DMS53 (cell line): ENCODE data around the gene DLGAP3.
"Not testable (repeated sequence)": the region's sequence is repeated elsewhere in the genome, so short reads cannot be mapped to it uniquely, and the experiment has no call there.

Source experiments
- DNase-seq: peaks from one replicate; lab custom pipeline; 2025; lab: John Stamatoyannopoulos, UW

DLGAP3 gene

DNA sequence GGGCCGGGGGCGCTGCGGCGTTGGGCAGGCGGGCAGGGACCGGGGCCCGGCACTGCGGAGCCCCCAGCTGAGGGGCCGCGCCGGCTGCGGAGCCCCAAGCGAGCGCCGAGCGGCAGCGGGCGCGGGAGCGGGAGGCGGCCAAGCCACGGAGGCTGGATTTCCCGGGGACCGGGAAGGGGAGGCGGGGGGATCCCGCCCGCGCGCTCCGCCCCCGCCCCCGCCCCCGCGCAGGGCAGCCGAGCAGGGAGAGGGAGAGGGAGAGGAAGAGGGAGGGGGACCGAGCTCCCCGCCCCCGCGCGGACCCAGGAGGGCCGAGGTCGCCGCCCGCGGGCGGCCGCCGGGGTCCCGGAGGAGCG is at the start of gene DLGAP3:
Gene DLGAP3, minus strand, starts transcription at position 154 of the 356 bp plus-strand sequence. CDS start 24,267 bp downstream, outside the sequence.
- peak; percentile 82 for DNase-seq

DNA sequence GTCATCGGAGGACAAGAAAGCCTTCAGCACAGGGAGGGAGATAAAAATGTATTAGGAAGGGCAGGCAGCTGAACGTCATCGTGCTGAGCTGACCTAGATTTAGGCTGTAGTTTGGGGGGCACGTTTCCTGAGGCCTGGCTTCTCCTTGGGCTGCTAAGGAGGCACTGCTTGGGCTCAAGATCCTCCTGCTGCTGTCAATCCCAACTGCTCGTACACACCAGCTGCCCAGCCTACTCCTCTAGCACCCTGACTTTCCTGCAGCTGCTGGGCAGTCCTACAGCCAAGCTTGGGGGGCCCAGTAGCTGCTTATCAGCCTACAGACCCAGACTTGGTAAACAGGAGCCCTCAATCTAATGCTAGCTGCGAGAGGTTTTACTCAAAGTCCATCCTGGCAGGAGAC is 49.5 kb upstream of the DLGAP3 start:
- no peak for DNase-seq

- no peak for DNase-seq
Measured at GRCh38 chr1:34977858-34978257, 48.4 kb upstream of the DLGAP3 start.

GRCh38 chr1:34977210-34977471 is 47.7 kb upstream of the DLGAP3 start:
- DNase-seq: no peak

GRCh38 chr1:34976384-34977209 is 47.1 kb upstream of the DLGAP3 start:
- DNase-seq: no peak

DNA sequence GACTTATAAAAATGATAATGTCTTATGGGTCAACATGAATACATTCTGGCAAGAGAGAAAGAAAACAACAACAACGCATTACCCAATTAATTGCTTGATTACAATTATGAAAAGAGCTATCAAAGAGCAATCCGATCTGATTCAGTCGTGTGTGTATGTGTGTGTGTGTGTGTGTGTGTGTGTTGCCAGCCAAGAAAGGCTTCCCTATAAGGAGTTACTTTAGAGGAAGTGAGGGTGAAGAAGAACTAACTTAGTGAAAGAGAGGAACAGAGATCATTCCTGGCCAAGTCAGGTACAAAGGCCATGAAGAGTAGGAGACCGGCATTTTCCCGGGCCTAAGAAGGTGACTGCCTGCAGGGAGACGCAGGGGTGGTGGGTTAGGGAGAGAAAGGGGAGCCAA is 46.3 kb upstream of the DLGAP3 start:
- DNase-seq: no peak

DNA sequence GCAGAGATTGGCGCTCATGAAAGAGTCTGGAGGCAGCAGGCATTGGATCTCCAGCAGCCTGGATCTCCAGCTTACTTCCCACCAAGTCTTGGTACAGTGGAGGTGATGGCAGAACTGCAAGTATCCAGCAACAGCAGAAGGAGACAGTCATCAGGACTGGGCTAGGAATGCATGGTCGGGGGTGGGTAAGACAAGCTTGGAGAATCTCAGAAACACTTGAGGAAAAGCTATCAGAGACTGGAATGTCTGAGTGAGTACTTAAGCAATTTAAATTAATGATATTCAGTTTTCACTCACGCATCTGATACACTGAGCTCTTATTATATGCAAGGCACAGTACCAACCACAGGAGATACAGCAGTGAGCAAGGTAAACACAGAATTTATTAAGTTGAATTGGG is 45.9 kb upstream of the DLGAP3 start:
- DNase-seq: no peak

GRCh38 chr1:34974626-34975025 is 45.2 kb upstream of the DLGAP3 start:
- no peak for DNase-seq

GRCh38 chr1:34973326-34973725 is 43.9 kb upstream of the DLGAP3 start:
- no peak for DNase-seq

DNA sequence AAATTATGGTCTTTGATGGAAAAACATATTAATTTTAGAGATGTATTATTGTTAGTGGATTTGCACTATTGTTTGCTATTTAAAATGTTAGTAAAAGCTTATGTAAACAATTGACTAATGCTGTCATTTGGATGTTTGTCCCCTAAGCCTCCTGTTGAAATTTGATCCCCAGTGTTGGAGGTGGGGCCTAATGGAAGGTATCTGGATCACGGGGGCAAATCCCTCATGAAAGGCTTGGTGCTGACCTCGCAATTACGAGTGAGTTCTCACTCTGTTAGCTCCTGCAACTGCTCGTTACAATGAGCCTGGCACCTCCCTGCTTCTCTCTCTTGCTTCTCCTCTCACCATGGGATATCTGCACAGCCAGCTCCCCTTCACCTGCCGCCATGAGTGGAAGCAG is 41.4 kb upstream of the DLGAP3 start:
- peak; percentile 92 for DNase-seq

DNA sequence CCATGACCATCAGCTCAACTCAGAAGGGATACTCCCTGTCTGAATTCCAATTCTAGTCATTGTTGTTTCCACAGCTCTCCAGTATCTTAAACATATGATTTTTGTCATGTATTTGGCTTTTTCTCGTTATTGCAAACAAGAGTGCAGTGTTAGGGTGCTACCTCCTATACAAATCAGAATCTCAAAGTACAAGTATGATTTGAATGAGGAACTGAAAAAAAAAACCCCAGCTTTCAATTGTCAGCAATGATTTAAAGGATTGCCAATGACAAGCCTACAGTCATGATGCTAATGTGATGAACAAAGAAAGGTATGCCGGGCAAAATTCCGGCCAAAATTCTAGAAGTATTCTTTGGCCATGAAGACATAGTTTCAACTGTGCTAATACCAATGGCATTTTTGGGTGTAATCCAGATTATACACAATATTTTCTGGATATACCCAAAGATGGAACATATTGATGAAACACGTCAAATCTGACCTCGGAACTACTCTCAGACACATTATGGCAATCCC is 40.8 kb upstream of the DLGAP3 start:
- DNase-seq: no peak

DNA sequence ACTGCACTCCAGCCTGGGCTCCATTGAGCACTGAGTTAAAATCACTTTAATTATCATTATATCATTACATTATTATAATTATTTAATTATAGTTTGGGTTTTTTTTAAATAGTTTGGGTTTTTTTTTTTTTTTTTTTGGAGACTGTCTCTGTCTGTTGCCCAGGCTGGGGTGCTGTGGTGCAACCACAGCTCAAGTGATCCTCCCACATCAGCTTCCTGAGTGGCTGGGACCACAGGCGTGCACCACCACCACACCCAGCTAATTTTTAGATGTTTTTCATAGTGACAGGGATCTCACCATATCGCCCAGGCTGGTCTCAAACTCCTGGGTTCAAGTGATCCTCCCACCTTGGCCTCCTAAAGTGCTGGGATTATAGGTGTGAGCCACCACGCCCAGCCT is 38.8 kb upstream of the DLGAP3 start:
- DNase-seq: not testable (repeated sequence)

DNA sequence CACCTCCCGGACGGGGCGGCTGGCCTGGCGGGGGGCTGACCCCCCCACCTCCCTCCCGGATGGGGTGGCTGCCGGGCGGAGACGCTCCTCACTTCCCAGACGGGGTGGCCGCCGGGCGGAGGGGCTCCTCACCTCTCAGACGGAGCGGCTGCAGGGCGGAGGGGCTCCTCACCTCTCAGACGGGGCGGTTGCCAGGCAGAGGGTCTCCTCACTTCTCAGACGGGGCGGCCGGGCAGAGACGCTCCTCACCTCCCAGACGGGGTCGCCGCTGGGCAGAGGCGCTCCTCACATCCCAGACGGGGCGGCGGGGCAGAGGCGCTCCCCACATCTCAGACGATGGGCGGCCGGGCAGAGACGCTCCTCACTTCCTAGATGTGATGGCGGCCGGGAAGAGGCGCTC is 38.2 kb upstream of the DLGAP3 start:
- not testable (repeated sequence) for DNase-seq

- DNase-seq: no peak
Measured at GRCh38 chr1:34965597-34965996, 36.1 kb upstream of the DLGAP3 start.

DNA sequence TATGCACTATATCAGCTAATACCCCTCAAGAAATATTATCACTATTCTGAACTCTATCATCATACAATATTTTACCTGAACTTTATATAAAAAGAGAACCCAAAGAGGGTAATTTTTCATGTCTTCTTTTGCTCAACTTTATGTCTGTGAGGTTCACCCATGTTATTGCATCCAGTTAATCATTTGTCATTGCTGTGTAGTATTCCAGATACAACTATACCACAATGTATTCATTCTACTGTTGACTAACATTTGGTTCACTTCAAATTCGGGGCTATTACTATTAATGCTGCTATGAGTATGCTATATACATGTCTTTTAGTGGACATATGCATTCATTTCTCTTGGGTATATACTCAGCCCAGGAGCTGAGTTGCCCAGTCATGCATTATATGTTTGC is 21.0 kb upstream of the DLGAP3 start:
- no peak for DNase-seq

DNA sequence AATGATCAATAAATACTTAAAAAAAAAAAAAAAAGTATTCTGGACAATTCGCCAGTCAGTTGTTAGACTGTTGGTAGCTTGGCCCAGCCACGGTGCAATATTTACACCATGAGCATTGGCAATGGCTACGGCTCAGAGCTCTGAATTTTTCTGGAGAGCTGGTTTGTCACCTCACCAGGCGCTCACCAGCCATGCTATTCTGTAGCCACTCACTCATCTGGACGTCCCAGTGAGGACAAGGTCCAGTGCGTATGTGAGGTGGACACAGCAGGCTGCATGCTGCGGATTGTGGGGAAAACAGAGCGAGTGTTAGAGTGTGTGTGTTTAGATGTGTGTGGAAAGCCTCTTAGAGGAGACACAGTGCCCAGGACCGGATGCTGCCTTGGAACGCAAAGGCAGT is 19.3 kb upstream of the DLGAP3 start:
- not testable (repeated sequence) for DNase-seq

- not testable (repeated sequence) for DNase-seq
Measured at GRCh38 chr1:34947641-34948314, 18.3 kb upstream of the DLGAP3 start.

- DNase-seq: no peak
Measured at GRCh38 chr1:34946211-34946610, 16.8 kb upstream of the DLGAP3 start.

GRCh38 chr1:34941798-34942197 is 12.3 kb upstream of the DLGAP3 start:
- DNase-seq: not testable (repeated sequence)

DNA sequence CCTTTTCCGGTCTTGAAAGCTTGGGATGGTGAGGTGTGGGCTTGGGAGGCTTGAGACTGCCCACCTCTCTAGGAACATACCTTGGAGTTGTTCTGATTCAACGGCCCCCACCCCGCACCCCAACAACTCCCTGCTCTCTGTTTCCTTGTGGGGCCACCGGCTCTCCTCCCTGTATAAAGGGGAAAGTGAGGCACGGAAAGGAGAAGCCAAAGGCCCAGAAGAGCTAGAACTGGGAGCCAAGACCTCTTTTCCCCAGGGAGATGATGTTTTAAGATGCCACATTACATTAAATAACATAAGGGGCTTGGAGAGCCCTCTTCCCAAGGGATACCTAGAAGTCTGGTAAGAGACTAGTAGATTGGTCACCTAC is 1.2 kb upstream of the DLGAP3 start:
- DNase-seq: no peak

DNA sequence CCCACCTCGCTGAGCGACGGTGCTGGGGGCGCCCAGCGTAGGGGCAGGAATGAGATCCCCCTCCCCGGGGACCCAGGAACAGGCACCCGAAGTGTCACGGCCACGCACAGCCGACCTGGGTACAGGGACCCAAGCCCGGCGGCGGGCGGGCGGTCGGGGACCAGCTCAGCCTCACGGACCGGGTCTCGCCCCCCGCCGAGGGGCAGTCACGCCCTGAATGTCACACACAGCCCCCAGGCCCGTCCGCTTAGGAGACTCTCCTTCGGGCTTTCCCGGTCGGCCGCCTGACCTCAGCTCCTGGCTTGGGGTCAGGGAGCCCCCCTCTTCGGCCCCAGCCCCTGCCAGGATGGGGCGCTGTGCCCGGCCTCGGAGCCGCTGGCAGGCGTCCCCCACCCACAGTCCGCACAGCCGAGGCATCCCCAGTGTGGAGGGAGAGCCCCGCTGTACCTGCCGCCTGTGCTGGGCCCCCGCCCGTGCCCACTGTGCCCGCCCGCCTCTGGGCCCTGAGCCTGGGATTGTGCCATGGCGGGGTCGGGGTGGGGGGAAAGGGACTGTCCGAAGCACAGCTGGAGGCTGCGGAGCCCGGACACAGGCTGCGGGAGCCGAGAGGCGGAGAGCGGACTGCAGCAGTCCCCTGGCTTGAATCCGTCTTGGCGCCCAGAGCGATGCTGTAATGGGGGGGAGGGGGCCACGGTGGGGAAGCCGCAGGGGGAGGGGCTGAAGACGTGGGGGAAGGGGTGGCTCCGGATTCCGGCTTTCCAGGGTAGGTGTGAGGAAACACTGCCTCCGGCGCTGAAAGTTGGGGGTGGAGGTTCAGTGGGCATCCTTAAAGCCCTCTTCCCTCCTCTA is 627 bp upstream of the DLGAP3 start:
- peak; percentile 64 for DNase-seq

DNA sequence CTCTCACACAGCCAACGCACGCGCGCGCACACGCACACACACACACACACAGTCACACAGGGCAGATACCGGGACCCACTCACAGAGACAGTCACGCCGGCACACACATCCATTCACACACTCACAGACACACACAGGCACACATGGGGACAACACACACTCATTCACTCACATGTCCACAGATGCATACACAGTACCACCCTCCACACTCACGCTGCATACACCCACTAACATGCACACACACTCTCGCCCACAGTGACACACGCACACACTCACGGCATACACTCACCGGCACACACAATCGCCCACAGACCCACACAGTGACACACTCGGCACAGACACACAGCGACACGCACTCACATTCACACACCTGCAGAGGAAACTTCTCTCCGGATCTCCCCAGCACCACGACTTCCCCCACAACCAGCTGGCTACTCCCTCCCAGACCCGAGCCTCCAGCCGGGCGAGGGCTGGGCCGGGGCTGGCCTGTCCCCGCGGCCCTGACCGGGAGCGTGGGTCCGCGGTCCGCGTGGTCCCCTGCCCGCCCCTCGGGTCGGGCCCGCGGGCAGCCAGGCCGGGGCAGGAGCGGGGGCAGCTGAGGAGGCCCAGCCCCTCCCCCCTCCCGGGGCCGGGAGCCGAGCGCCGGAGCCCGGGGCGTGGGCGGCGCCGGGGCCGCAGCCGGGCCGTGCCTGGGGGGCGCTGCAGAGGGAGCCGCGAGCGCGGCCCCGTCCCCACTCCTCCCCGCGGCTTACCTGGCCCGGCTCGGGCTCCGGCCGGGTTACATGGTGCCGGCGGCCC is 552 bp downstream of the DLGAP3 start:
- DNase-seq: peak; percentile 68
